HG02870 (cell line): ENCODE data around the gene S100A3.
"Not testable (repeated sequence)": the region's sequence is repeated elsewhere in the genome, so short reads cannot be mapped to it uniquely, and the experiment has no call there.

ENCODE experiments used
- ATAC-seq: cut with Tn5 transposase; IDR thresholded peaks from one replicate; pipeline ENCODE4 v1.9.1; 2021; ENCODE audit warnings: mild to moderate bottlenecking, moderate library complexity; ENCODE audit not compliant: unreplicated experiment

S100A3 gene

DNA sequence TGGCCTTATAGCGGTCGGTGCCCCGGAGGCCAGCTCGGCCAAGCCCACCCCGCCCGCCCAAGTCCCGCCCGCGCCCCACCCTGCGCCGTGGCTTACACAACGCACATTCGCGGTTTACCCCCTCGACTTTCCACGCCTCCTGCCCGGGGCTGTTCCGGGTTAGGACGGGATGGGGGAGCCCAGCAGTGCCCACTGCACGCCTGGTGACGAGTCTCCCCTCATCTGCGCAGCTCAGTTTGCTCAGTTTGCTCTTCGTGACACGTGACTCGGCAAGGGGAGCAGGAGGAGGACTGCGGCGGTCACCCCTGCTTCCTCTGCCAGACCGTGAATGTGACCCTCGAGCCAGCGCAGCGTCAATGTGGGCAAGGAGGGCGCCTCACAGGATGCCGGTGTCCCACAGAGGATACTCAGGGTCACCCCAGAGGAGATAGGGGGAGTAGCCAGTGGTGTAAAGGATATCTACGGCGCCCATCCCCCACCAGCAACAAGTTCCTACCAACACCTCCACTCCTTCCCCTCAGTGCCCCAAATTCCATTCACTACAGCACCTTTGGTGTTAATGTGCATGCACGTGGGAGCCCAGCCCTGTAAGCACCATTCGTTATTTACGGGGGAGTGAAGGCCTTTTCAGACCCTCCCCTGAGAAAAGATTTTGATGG lies 12.9 kb downstream of the S100A3 start:
- peak; percentile 59 for ATAC-seq

DNA sequence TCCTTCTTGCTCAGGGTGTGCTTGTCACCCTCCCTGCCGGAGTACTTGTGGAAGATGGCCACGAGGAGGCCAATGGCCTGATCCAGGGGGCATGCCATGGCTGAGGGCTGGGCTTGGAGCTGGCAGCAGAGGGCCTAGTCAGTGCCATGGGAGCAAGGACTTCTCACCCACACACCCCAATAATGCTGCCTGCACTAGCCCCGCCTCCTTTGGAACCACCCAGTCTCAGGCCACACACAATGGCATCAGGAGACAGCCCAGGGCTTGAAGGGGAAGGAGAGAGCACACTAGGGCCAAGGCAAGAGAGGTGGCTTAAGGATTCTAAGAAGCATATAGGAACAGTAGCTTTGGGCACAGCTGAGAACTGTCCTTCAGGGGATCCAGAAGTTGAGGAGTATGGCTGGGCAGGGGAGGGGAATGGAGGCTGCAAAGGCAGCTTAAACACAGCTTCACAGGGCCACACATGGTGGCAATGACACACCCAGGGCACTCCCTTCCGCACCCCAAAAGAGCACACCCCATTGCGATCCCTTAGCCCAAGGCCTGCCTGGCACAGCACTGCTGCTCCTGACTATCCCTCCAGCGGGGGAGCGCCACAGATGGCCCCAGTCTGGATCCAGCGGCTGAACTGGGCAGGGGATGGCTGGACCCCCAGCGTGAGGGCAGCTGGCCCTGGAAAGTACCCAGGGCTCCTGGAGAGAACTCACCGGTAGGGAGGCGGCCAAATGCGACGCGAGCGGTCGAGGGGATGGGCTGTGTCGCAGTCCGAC lies 13.6 kb downstream of the S100A3 start, which contains the start of gene S100A6:
S100A6 (minus strand) TSS at position 750 of the 770 bp plus-strand sequence; CDS start at position 98, 652 bp downstream.
- peak; percentile 20 for ATAC-seq

DNA sequence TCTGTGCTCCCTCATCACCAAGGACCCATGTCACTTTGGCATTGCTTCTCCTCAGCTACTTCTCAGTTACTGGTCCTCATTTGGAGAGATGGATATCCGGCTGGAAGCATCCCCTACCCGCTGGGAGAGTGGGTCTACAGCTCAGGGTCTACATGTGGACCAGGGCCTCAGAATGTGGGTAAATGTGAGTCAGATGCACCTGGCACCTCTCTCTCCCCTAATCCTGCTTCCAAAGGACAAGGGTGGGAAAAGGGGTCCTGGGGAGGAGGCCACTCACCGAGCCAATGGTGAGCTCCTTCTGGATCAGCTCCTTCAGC lies 14.2 kb downstream of the S100A3 start:
- no peak for ATAC-seq

DNA sequence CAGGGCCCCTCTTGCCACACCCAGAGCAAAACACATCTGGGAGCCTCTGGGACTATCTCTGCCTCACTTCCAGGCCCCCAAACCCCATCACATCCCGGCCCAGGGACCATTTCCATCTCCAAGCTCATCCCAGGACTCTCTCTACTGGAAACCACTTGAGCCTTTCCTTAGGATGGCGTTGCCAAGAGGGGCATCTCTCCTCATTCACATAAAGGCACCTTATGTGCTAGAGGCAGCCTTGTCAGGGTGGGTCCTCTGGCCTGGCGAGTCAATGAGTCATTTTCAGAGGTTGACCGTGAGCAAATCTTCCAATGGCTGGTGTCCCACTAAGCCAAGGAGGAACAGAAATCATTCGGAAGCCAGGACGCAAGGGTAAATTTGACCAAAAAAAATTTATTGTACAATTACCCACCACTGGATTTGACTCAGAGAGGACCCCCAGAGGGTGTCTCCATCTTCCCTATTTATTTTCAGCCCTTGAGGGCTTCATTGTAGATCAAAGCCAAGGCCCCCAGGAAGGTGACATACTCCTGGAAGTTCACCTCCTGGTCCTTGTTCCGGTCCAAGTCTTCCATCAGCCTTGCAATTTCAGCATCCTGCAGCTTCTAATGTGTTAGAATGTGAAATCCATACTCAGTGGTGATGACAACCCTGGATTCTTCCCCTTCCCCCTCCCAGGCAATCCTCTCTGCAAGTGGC lies 14.7 kb downstream of the S100A3 start:
- ATAC-seq, result no peak

DNA sequence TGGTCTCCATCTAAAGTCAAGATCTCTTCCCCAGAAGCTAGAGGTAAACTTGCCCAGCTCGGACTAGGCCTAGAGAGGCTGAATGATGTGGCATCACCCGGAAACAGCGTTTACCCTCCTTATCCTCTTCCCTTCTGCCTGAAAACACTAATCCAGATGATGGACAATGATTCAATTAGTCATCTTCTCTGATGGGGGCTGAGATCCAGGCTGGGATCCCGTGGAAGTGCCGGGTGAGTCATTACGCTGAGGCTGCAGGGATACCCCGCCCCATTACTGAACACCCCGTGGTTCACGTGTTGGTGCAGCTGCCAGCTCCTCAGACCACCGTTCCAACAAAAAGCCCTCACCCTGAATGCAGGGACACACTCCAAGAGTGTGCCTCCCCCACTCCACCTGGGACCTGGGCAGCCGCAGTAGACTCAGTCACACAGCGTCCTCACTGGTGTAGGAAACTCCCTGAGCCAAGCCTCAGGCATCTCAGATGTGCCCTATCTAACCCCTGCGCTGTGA lies 15.3 kb downstream of the S100A3 start:
- ATAC-seq, result no peak

DNA sequence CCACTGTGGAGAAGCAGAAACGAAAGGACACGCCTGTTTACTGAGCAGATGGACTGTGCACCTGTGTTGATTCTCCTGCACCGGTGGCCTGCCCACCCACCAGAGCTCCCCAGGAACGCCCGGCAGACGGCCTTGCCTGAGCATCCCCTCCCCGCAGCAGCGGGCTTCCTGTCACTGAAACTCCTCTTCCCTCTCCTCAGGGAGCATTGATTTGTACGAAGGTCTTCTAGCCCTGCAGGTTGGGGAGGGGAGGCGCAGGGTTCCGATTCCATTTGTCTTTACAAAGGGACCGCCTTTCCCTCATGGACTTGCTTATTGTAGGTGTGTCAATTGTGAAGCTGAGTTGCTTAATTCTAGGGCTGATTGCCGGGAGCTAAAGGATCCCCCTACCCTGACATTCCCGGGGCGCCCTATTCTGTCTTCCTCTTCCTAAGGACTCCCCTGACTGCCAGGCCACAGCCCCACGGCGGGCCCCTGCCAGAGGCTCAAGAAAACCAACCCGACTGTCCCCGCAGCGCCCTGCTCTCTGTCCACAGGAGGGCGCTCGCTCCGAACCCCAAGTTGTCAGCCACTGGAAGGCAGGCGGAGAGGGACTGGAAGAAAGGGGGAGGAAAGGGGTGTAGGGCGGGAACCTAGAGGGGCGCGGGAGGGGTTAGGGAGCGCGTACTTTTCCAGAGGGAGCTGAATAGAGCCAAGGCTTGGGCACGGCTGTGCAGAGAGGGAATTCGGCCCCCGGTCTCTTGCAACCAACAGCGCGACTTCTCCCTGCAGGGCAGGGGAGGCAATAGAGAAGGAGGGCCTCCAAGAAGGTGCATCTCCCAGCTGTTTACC lies 16.1 kb downstream of the S100A3 start:
- ATAC-seq, result no peak

DNA sequence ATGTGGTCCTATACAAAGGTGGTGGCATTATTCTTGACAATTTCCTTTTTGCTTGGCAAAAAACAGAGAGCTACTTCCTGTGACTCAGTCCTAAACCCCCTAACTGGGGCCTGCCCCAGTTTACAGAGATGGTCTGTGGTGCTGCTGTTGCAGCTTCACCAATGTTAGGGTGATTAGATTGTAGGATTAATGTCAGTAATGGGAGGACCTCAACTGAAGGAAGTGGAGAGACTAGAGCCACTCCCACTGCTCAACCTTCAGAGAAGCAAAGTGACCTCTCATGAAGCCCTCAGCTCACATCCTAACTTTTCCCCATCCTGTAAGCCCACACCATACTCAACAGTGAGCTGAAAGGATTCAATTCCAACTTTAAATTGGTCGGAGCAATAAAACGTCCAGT lies 16.9 kb downstream of the S100A3 start:
- ATAC-seq, result no peak

DNA sequence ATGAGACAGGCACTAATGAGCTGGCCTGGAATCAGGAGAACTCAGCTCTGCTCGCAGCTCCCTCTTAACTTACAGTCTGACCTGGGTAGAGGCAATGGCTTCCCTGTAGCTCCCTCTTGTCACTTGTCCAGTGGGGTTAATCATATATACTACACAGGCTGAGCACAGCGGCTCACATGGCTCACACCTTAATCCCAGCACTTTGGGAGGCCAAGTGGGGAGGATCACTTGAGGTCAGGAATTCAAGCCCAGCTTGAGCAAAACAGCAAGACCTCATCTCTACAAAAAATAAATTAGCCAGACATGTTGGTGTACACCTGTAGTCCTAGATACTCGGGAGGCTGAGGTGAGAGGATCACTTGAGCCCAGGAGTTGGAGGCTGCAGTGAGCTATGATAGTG lies 17.4 kb downstream of the S100A3 start:
- ATAC-seq, result no peak

DNA sequence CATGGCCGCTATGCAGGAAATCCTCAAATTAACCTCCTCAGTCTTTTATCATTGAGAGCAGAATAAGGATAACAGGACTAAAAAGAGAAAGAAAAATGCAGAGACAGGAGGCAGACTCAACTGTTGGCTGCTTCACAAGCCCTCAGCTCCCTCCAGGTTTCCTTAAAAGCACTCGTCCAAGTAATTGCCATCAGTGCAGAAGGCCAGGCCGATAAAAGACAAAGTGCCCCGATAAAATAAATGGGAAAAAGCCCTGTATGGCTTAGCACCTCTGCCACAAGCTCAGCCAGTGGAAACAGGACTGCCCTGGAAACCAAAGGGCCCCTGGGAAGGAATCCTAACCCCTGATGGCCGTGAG lies 21.4 kb downstream of the S100A3 start:
- ATAC-seq, result no peak

DNA sequence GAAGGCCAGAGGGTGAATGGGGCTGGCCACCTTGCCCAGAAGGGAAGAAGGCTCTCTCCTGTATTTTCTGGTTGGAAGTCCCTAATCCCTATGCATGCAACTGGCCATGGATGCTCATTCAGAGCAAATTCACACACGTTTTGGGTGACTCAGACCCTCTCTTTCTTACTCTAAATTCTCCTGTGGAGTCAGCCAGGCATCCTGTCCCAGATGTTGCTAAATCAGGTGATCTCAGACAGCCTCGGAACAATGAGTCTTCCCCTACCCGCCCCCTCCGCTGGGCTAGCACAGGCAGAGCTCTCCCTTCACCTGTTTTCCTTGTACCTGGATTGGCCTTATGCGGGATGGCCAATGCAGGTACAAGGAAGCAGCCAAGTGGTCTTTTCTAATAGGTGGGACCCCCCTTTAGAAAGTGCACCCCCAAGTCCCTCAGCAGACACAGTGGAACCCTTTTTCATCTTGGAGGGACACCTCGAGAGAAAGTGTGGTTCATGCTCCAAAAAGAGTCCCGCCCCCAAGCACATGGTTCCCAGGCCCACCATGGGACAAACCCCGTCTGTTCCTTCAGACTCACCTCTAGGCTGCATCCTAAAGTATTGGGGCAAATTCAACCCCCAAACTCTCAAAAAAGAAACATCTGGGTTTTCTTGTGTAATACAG lies 21.9 kb downstream of the S100A3 start:
- ATAC-seq, result no peak

DNA sequence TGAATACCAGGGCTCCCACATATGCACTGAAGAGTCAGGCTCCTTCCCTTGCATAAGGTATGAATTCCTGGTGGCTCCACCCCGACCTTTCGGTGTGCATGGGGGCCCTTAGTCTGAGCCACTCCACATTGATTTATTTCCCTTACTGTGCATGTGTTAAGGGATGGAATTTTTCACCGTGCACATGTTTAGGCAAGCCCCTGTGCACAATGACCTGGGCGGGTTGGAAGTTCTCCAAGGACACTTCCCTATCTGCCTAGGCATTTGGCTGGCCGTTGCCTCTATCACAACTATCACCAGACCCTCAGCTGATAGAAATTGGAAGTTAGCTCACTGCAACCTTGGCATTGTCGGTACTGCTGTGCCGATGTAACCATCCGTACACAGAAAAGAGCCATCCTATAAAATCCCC lies 22.9 kb downstream of the S100A3 start:
- ATAC-seq, result no peak

DNA sequence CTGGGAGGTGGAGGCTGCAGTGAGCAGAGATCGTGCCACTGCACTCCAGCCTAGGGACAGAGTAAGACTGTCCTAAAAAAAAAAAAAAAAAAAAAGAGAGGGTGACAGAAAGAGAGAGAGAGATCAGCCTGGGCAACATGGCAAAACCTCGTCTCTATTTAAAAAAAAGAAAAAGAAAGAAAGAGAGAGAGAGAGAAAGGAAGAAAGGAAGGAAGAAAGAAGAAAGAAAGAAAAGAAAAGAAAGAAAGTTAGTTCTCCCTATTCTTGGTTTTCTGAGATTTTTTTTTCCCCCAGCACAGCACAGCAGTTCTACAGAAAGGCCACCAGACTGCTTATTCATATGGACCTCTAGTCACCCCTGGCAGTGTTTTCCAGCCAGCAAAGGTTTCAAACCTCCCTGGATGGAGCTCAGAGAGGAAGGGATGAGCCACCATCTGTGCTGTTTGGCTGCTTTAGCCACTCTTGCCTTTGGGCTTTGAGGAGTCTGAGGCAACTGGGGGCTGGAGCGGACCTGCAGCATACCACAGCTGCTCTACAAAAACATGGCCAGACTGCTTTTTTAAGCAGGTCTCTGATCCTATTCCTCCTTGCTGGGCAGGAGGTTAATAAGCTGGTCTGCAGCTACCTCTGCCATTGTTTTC lies 23.9 kb downstream of the S100A3 start:
- ATAC-seq, result no peak

DNA sequence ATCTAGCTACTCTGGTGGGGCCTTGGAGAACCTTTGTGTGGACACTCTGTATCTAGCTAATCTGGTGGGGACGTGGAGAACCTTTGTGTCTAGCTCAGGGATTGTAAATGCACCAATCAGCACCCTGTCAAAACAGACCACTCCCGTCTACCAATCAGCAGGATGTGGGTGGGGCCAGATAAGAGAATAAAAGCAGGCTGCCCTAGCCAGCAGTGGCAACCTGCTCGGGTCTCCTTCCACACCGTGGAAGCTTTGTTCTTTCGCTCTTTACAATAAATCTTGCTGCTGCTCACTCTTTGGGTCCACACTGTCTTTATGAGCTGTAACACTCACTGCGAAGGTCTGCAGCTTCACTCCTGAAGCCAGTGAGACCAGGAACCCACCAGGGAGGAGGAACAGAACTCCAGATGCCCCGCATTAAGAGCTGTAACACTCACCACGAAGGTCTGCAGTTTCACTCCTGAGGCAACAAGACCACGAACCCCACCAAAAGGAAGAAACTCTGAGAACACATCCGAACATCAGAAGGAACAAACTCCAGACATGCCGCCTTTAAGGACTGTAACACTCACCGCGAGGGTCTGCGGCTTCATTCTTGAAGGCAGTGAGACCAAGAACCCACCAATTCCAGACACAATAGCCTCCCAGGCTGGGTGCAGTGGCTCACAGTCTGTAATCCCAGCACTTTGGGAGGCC lies 26.6 kb downstream of the S100A3 start:
- ATAC-seq, result not testable (repeated sequence)

DNA sequence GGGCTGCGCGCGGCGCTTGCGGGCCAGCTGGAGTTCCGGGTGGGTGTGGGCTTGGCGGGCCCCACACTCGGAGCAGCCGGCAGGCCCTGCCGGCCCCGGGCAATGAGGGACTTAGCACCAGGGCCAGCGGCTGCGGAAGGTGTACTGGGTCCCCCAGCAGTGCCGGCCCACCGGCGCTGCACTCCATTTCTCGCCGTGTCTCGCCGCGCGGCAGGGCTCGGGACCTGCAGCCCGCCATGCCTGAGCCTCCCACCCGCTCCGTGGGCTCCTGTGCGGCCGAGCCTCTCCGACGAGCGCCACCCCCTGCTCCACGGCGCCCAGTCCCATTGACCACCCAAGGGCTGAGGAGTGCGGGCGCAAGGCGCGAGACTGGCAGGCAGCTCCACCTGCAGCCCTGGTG lies 27.2 kb downstream of the S100A3 start:
- not testable (repeated sequence) for ATAC-seq

DNA sequence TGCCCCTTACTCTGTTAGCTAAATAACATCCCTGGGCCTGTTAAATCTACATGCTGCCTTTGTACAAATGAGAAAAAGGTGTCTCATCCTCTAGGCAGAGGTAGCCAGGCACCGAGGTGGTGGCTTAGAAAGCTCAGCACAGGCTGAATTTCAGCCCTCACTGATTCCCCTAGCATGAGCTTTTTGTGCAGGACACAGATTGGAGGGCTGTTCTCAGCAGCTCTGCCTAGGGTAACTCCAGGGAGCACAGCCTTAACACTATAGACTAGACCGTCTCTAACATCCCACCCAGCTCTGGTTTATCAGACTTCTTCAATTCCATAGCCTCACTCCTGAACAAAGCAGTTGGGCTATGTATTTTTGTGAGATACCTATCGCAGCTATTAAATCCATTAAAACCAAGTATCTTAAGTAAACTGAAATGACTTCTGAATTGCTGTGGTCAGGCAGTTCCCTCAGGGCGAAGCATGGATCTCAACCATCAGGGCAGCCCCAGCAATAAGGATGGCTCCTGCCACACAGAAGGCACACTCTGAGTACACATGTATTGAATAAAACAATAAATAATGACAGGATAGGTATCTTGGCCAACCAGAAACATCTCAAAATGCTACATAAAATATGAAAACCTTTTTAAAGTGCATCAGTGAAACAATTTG lies 28.1 kb downstream of the S100A3 start:
- no peak for ATAC-seq

DNA sequence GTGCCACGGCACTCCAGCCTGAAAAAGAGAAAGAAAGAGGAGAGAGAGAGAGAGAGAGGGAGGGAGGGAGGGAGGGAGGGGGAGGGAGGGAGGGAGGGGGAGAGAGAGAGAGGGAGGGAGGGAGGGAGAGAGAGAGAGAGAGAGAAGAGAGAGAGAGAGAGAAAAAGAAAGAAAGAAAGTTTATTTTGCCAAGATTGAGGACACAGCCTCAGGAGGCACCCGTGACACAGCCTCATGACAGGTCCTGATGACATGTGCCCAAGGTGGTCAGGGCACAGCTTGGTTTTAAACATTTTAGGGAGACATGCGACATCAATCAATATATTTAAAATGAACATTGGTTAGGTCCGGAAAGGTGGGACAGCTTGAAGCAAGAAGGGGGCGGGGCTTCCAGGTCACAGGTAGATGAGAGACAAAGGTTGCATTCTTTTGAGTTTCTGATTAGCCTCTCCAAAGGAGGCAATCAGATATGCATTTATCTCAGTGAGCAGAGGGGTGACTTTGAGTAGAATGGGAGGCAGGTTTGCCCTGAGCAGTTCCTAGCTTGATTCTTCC lies 28.8 kb downstream of the S100A3 start:
- not testable (repeated sequence) for ATAC-seq

DNA sequence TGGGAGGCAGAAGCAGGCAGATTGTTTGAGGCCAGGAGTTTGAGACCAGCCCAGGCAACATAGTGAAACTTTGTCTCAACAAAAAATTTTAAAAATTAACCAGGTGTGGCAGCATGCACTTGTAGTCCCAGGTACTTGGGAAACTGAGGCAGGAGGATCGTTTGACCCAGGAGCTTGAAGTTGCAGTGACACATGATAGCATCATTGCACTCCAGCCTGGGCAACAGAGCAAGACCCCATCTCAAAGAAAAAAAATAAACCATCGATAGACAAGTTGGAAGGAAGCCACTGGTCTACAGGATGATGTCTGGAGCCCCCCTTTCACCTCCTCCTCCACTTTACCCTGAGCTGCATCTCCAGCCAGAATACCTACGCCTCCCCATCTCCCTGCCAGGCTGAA lies 29.8 kb downstream of the S100A3 start:
- ATAC-seq, result no peak
